IPS DF 6.9 (cell line): Measurements from ENCODE around the gene PIGX.
"Not testable (repeated sequence)": the region's sequence is repeated elsewhere in the genome, so short reads cannot be mapped to it uniquely, and the experiment has no call there.

Source experiments
- DNase-seq: peaks from one replicate; pipeline ENCODE4 v3.0.0-alpha.2; 2013; ENCODE audit warnings: low read depth, low spot score
- H3K27ac ChIP-seq: one replicate; pipeline ENCODE4 v1.5.1; 2013; ENCODE audit warnings: low read length, control low read depth
- H3K27me3 ChIP-seq: 2 replicates; pipeline ENCODE4 v1.6.1; 2013; ENCODE audit warnings: mild to moderate bottlenecking, low read length; ENCODE audit not compliant: control insufficient read depth, insufficient read depth
- H3K36me3 ChIP-seq: 2 replicates; pipeline ENCODE4 v1.6.1; 2013; ENCODE audit warnings: low read length; ENCODE audit not compliant: control insufficient read depth, insufficient read depth
- H3K4me1 ChIP-seq: 2 replicates; pipeline ENCODE4 v1.6.1; 2013; ENCODE audit warnings: low read length; ENCODE audit not compliant: control insufficient read depth, insufficient read depth
- H3K4me3 ChIP-seq: 2 replicates; pipeline ENCODE4 v1.5.1; 2013; ENCODE audit warnings: mild to moderate bottlenecking, low read length
- H3K9me3 ChIP-seq: 2 replicates; pipeline ENCODE4 v1.6.1; 2013; ENCODE audit warnings: low read length, inconsistent platforms; ENCODE audit not compliant: control insufficient read depth, insufficient read depth
- WGBS: extraction: QIAGEN DNeasy Blood & Tissue Kit; methylation state at CpG from one replicate; pipeline ENCODE4 v1.1.7; 2013; ENCODE audit warnings: mixed read lengths, missing lambda C conversion rate; ENCODE audit not compliant: insufficient read length, insufficient coverage; 5-methylcytosine and 5-hydroxymethylcytosine counted together

The PIGX gene

GRCh38 chr3:196706327-196706726, 5.8 kb upstream of the PIGX start:
- Histone ChIP-seq H3K27me3 (no peaks in the 10 kb centered on the region), H3K36me3 (no peaks in the 10 kb centered on the region), H3K4me1 (no peaks in the 10 kb centered on the region), H3K4me3 (no peak overlapping the region), H3K27ac (no peak overlapping the region), H3K9me3 (no peaks in the 10 kb centered on the region)
- DNase-seq, result no peak
- no CpG with 5 or more reads among the region's 5 CpGs for WGBS

- H3K36me3 ChIP-seq, result no peaks in the 10 kb centered on the region
- no peaks in the 10 kb centered on the region for H3K9me3 ChIP-seq
- no peaks in the 10 kb centered on the region for H3K4me1 ChIP-seq
- no peak for DNase-seq
- H3K27ac ChIP-seq, result no peak overlapping the region
- no peak overlapping the region for H3K4me3 ChIP-seq
- WGBS, result no CpG with 5 or more reads among the region's 4 CpGs
- no peaks in the 10 kb centered on the region for H3K27me3 ChIP-seq
Measured at GRCh38 chr3:196706731-196707130, 5.4 kb upstream of the PIGX start.

GRCh38 chr3:196707566-196707965, 4.6 kb upstream of the PIGX start:
- Histone ChIP-seq H3K4me3 (no peak overlapping the region), H3K9me3 (no peaks in the 10 kb centered on the region), H3K4me1 (no peaks in the 10 kb centered on the region), H3K27ac (no peak overlapping the region), H3K27me3 (no peaks in the 10 kb centered on the region), H3K36me3 (no peaks in the 10 kb centered on the region)
- WGBS, result no CpG with 5 or more reads among the region's 8 CpGs
- no peak for DNase-seq

- Histone ChIP-seq H3K4me1 (no peaks in the 10 kb centered on the region), H3K27ac (no peak overlapping the region), H3K9me3 (no peaks in the 10 kb centered on the region), H3K4me3 (no peak overlapping the region), H3K36me3 (no peaks in the 10 kb centered on the region), H3K27me3 (no peaks in the 10 kb centered on the region)
- no CpG with 5 or more reads among the region's 7 CpGs for WGBS
- no peak for DNase-seq
Measured at GRCh38 chr3:196708467-196708866, 3.7 kb upstream of the PIGX start.

GRCh38 chr3:196712514-196713413, 587 bp downstream of the PIGX start:
- DNase-seq, result no peak

GRCh38 chr3:196717162-196717561, 5.0 kb downstream of the PIGX start:
- not testable (repeated sequence) for H3K27ac ChIP-seq, H3K36me3 ChIP-seq, DNase-seq, H3K27me3 ChIP-seq, H3K4me3 ChIP-seq, H3K4me1 ChIP-seq, H3K9me3 ChIP-seq
- WGBS, result no CpG with 5 or more reads among the region's 3 CpGs

More at GRCh38 chr3:196712514-196713413, 587 bp downstream of the PIGX start:
- Histone ChIP-seq H3K9me3 (no peaks in the 10 kb centered on the region), H3K27ac (no peak overlapping the region), H3K27me3 (no peaks in the 10 kb centered on the region), H3K4me1 (no peaks in the 10 kb centered on the region), H3K4me3 (peak overlapping the region; percentile 97), H3K36me3 (no peaks in the 10 kb centered on the region)
- WGBS, result no CpG with 5 or more reads among the region's 64 CpGs

- no peaks in the 10 kb centered on the region for H3K4me1 ChIP-seq
- WGBS, result no CpG with 5 or more reads among the region's 2 CpGs
- H3K27ac ChIP-seq, result no peak overlapping the region
- no peaks in the 10 kb centered on the region for H3K9me3 ChIP-seq
- DNase-seq, result no peak
- no peaks in the 10 kb centered on the region for H3K27me3 ChIP-seq
- no peak overlapping the region for H3K4me3 ChIP-seq
- no peaks in the 10 kb centered on the region for H3K36me3 ChIP-seq
Measured at GRCh38 chr3:196721097-196721496, 8.9 kb downstream of the PIGX start.

GRCh38 chr3:196726788-196727675, 14.9 kb downstream of the PIGX start:
- H3K9me3 ChIP-seq, result no peaks in the 10 kb centered on the region
- H3K27ac ChIP-seq, result no peak overlapping the region
- no peaks in the 10 kb centered on the region for H3K27me3 ChIP-seq
- no CpG with 5 or more reads among the region's 7 CpGs for WGBS
- no peak for DNase-seq
- no peaks in the 10 kb centered on the region for H3K36me3 ChIP-seq
- H3K4me3 ChIP-seq, result no peak overlapping the region
- H3K4me1 ChIP-seq, result no peaks in the 10 kb centered on the region

GRCh38 chr3:196735751-196736150, 23.6 kb downstream of the PIGX start:
- no peaks in the 10 kb centered on the region for H3K4me1 ChIP-seq
- H3K4me3 ChIP-seq, result no peak overlapping the region
- WGBS, result no CpG with 5 or more reads among the region's 3 CpGs
- H3K36me3 ChIP-seq, result no peaks in the 10 kb centered on the region
- H3K27ac ChIP-seq, result no peak overlapping the region
- no peak for DNase-seq
- no peaks in the 10 kb centered on the region for H3K9me3 ChIP-seq
- H3K27me3 ChIP-seq, result no peaks in the 10 kb centered on the region

GRCh38 chr3:196736670-196737374, 24.6 kb downstream of the PIGX start:
- H3K4me1 ChIP-seq, result no peaks in the 10 kb centered on the region
- WGBS, result no CpG with 5 or more reads among the region's 4 CpGs

More at GRCh38 chr3:196736670-196737374, 24.6 kb downstream of the PIGX start:
- no peaks in the 10 kb centered on the region for H3K36me3 ChIP-seq
- no peaks in the 10 kb centered on the region for H3K9me3 ChIP-seq
- no peak for DNase-seq
- no peak overlapping the region for H3K4me3 ChIP-seq
- H3K27me3 ChIP-seq, result no peaks in the 10 kb centered on the region
- no peak overlapping the region for H3K27ac ChIP-seq
